ENCODE measurements around the gene CD86.

CD86 gene

GRCh38 chr3:122092460-122093165, 37.5 kb downstream of the CD86 start:
- no peak for DNase-seq (ENCODE audit: low read depth)

DNA sequence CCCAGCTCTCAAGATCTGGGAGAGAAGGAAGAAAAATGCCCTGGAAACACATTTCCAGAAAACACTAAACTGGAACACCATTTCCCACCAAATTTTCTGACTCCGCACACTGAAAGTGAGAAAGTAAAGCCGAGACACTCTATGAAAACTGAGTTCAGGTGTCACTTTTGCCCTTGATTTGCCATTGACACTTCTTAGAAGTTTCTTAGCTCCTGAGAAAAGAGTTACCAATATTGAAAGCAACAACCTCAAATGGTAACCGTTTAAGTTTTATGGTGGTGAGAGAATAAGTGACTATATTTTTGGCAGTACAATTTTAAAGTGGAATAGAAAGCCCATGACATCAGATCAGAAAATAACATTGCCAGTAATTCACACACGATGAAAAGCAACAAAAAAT, 39.0 kb downstream of the CD86 start:
- DNase-seq (ENCODE audit: low read depth) = no peak

GRCh38 chr3:122094693-122095092, 39.5 kb downstream of the CD86 start:
- no peak for DNase-seq (ENCODE audit: low read depth)

GRCh38 chr3:122097141-122097540, 42.0 kb downstream of the CD86 start:
- DNase-seq (ENCODE audit: low read depth) = no peak

DNA sequence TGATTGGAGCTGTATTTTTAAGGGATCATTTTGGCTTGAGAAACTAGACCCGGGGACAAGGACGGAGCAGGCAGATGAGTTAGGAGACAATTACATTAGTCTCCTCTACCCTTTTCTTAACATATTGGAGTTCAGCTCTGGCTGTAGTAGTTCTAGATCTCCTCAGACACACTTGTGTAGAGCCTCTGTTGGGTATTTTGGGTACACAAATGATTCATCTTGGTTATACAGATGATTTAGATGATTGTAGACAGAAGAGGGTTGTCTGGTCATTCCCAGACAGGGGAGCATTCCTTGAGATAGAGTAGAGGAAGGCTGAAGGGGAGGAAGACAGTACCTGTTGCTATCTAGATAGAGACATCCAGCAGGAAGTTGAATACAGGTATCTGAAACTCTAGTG, 43.4 kb downstream of the CD86 start:
- DNase-seq (ENCODE audit: low read depth) = no peak

- DNase-seq (ENCODE audit: low read depth) = no peak
Observed at GRCh38 chr3:122099255-122099654, 44.1 kb downstream of the CD86 start.

GRCh38 chr3:122100083-122100482, 44.9 kb downstream of the CD86 start:
- no peak for DNase-seq (ENCODE audit: low read depth)

DNA sequence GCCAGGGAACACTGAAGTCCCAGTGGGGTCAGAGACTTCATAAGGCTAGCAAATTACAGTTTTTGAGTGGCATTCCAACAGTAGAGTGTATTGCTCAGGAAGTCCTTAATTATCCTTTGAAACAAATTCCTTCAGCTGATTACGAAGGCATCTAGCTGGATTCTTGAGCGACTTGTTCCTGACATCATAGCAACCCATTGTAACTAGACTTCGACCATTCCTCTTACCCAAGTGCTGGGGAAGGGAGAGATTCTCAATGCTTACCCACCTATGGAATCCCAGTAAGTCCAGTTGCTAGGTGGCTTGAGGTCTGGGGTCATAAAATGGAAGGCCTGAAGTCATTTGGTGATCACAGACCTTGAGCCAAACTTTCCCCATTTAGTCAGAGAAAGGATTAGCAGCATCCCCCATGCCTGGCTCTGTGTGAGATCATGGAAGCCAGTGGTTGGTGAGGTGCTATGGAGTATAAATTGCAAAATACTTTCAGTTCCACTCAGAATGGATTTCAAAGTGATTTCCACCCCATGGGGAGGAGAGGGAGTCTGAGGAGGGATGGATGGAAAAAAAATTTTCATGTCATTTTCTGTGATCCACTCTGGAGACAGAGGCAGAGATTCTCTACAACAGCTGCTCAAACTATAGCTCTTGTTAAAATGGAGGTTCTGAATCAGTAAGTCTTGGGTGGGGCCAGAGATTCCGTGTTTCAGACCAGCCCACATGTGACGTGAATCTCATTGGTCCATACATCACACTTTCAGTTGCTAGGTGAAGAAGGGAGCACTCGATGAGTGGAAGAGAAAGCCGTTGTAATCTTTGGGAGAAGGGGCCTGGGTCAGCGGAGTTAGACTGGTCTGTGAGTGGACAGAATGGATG, 45.7 kb downstream of the CD86 start:
- DNase-seq (ENCODE audit: low read depth) = no peak

DNA sequence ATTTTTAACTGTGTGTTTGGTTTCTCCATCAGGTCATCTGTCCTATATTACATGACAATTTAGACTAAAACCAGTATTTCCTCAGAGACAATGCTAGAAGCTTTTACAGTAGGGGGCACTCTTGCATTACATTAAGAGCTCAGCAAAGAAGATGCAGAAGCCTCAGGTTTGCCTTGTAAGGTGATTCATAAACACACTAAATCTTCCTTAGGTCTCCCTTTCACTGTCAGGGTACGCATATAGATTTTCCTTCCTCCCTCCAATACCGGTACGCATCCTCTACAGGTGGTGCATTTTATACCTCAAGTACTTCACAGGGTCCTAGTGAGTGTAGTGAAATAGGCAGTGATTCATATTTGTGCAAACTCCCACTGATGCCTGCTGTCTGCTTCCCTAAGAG, 46.5 kb downstream of the CD86 start:
- no peak for DNase-seq (ENCODE audit: low read depth)

DNA sequence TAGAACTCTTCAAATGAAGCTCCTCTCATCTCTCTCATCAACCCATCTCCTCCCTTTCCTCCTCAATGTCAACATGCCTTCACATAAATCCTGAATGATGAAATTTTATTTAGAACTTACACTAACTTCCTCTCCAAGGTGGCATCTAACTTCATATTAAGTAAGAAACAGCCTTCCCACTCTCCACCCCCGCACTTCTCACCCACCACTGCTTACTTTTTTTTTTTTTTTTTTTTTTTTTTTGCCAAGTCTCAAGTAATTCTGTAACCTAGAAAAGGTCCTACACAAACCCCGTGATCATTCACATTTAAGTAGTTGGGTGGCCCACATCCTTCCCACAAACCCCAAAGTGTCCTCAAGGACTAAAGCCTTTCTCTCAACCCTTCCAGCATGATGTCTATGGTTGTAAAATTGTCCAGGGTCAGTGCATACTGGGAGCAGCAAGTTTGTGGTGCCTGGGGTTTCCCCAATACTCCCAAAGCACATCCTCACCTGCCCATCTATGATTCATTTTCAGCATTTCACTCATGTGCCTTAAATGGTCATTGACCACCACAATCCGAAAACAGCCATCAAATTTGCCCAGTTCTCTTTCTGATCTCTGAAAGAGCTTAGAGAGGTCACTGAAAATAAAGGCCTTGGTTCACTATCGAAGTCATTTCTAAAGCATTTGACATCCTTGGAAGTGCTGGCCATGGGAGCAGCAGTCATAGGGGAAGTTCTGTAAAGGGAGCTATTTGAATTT, 47.2 kb downstream of the CD86 start:
- no peak for DNase-seq (ENCODE audit: low read depth)

- no peak for DNase-seq (ENCODE audit: low read depth)
Observed at GRCh38 chr3:122103821-122104514, 48.8 kb downstream of the CD86 start.

GRCh38 chr3:122104515-122105194, 49.5 kb downstream of the CD86 start:
- DNase-seq (ENCODE audit: low read depth) = no peak

DNA sequence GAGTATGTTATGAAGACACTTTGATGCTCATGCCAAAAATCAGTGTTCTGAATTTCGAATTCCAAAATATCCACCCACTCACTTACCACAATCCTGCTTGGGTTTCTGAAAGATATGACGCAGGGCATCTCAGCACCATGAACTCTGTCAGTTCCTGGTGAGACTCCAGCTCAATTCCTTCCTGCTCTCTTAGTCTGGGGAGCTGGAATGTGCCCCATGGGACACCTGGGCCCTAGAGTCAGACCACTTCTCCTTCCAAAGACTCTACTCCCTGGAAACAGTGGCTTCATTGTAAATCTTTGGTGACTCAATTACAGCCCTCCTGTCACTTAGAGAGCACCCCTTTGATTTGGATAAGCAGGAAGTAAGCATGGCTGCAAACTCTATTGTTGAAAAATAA, 50.5 kb downstream of the CD86 start:
- no peak for DNase-seq (ENCODE audit: low read depth)

- no peak for DNase-seq (ENCODE audit: low read depth)
Observed at GRCh38 chr3:122107171-122107570, 52.0 kb downstream of the CD86 start.

DNA sequence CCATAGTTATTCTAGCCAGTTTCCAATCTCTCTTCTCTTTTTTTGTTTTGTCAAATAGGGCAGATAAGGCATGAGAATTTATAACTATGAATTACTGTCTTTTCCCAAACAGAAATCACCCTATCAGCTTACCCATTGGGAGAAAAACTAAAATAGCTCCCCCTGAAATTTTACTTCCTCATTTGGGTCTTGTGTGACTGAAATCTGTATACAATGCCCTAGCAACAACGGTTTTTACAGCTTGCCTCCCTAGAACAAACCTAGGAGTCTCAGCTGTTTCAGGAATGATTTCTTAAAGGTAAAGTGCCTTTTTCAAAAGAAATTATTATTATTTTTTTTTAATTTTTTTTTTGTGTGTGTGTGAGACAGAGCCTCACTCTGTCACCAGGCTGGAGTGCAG, 56.8 kb downstream of the CD86 start:
- DNase-seq (ENCODE audit: low read depth) = no peak

DNA sequence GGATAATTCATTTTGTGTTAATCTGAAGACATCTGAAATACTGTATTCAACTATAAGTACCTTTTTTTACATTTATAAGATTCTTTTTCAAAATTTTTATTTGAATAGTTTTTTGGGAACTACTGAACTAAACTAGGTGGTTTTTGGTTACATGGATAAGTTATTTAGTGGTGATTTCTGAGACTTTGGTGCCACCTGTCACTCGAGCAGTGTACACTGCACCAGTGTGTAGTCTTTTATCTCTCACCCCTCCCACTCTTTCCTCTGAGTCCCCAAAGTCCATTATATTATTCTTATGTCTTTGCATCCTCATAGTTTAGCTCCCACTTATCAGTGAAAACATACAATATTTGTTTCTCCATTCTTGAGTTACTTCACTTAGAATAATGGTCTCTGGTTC, 57.6 kb downstream of the CD86 start:
- no peak for DNase-seq (ENCODE audit: low read depth)

- no peak for DNase-seq (ENCODE audit: low read depth)
Observed at GRCh38 chr3:122123850-122124249, 68.7 kb downstream of the CD86 start.

DNA sequence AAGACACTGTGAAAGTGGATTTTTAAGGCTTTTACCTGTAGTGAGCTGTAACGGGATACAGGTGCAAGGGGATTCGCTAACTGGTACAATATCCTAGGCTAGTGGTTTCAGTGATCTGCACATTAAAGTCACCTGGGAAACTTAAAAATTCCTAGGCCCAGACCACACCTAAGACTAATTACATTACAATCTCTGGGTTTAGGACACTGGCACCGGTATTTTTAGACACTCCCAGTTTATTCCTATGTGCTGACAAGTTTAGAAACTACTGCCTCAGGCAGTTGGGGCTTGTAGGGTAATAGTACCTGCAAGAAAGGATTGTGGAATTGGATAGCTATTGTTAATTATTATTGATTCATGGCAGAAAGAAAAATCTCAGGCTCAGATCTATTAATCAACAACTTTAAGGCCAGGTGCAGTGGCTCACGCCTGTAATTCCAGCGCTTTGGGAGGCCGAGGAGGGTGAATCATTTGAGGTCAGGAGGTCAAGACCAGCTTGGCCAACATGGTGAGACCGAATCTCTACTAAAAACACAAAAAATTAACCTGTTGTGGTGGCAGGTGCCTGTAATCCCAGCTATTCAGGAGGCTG, 77.9 kb downstream of the CD86 start:
- DNase-seq (ENCODE audit: low read depth) = no peak

DNA sequence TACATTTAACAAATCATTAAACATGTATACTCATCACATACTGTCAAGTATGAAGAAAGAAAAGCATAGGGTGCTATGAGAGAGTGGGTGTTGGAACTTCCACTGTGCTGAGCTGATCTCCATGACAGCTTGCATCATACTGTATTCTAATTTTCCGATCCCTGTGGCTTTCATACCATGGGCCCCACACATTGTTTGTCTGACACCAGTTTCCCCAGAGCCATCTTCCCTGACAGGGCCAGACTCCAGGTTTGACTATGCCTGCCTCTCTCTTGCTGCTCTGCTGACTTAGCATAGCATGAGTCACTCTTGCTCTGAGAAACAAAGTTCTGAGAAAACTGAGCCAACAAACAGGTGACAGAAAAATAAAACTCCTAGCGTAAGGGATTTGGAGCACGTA, 91.3 kb downstream of the CD86 start:
- DNase-seq (ENCODE audit: low read depth) = no peak

DNA sequence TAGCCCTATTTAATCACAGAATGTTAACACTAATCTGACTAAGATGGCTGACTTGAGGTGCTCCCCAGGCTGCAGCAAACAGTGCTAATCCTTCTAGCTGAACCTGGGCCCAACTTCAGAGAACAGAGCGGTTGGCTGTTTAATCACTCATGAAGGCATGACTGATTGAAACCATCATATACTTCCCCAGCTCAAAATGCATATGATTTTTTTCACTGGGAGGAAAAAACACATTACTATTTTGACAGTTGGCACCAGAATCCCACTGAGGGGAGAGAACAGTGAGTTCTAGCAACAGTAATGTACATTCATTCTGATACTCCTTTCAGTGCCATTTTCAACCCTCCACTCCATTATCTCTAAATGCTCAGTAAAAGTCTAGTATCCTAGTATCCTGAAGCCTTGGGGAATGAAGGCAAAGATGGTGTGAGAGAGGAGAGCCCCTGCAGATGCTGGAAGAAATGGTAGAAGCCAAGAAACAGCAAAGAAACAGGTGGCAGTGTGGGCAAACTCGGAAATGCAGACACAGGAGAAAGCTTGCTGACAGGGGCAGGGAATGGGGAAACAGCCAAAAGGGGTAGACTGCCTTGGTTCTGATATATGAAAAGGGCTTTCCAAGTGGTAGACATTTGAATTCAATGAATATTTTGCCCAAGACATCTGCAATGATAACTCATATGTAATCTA, 93.9 kb downstream of the CD86 start:
- no peak for DNase-seq (ENCODE audit: low read depth)

DNA sequence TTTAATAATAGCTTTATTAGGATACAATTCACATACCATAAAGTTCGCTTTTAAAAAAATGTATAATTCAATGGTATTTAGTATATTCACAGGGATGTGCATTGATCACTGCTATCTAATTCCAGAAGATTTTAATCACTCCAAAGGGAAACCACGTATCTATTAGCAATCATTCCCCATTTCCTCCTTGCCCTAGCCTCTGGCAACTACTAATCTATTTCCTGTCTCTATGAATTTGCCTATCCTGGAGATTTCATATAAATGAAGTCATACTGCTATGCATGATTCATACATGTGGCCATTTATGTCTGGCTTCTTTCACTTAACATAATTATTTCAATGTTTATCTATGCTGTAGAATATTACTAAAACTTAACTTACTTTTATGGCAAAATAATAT, 96.3 kb downstream of the CD86 start:
- no peak for DNase-seq (ENCODE audit: low read depth)
